ENCODE results near the gene LORICRIN. TPM values are rescaled to one million over a fixed set of nuclear protein-coding genes. Genes with fewer than 3 reads are reported as not detected.

LORICRIN gene
- not detected in 2 replicates for total RNA-seq (2012; rRNA removed)
- not detected in 2 replicates for polyA plus RNA-seq (2012; rRNA removed)
- not detected in 2 replicates for polyA plus RNA-seq (2012; cell fraction: cytosol; rRNA removed)
- not detected in 2 replicates for polyA plus RNA-seq (2012; cell fraction: nucleus; rRNA removed; ENCODE audit: low replicate concordance)
- not detected for Bru-seq, nascent RNA
- BruChase-seq, experiment 1, labeled RNA remaining after a 6-hour chase = not detected
- BruChase-seq, experiment 2, labeled RNA remaining after a 2-hour chase = not detected
- long read RNA-seq = 0 reads

GRCh38 chr1:153259387-153259786 is at the start of gene LORICRIN:
Gene LORICRIN (plus strand): TSS chr1:153259687. CDS start chr1:153260950, 1,263 bp downstream.
- H2BK15ac ChIP-seq (ENCODE audit: low read depth, low read length) = no peak within 1 kb of the TSS
- no peak within 1 kb of the TSS for H2AK9ac ChIP-seq (replicated peaks; ENCODE audit: low read depth, low read length, poor library complexity)
- no peak within 1 kb of the TSS for H4K5ac ChIP-seq (ENCODE audit: low read depth, low read length)
- BruUV-seq (replicated peaks) = no TSS peak
- intact Hi-C loops (cut with micrococcal nuclease) (no loop called here), dilution Hi-C loops (cut with HindIII; ENCODE audit: low sequenced_read_pairs, unreplicated experiment) (no loop called here), in situ Hi-C loops (cut with MboI; ENCODE audit: low sequenced_read_pairs) (no loop called here)
- no peaks in the 10 kb centered on the region for H3K79me1 ChIP-seq (ENCODE audit: low read depth in 1 of 2, low read length in 2 of 2)
- no peak within 1 kb of the TSS for H2BK120ac ChIP-seq (ENCODE audit: low read depth, low read length)
- no peak within 1 kb of the TSS for H3K18ac ChIP-seq (ENCODE audit: low read depth, low read length)
- H4K8ac ChIP-seq (ENCODE audit: low read depth in 2 of 2, low read length in 2 of 2) = no peak within 1 kb of the TSS
- no peaks in the 10 kb centered on the region for H4K20me1 ChIP-seq (ENCODE audit: insufficient read depth, low read length)
- H2BK5ac ChIP-seq (ENCODE audit: low read depth, low read length, poor library complexity, severe bottlenecking) = no peak within 1 kb of the TSS
- H2AK5ac ChIP-seq (ENCODE audit: low read depth, low read length) = no peak within 1 kb of the TSS
- H3K4me2 ChIP-seq (ENCODE audit: low read depth, low read length) = no peak within 1 kb of the TSS
- POLR2A ChIA-PET (ENCODE audit: unreplicated experiment) = no interaction called here
- H3K9me1 ChIP-seq (ENCODE audit: insufficient read depth, low read length) = no peaks in the 10 kb centered on the region
- H3K9ac ChIP-seq (ENCODE audit: low read depth, low read length) = no peak within 1 kb of the TSS
- H2AFZ ChIP-seq (replicated peaks; ENCODE audit: low read length, poor library complexity) = no peak within 1 kb of the TSS
- WGBS, 2 experiments (ENCODE audit: extremely low coverage in 2 of 2, insufficient read length in 1 of 2) = no CpG with 5 or more reads among the region's 3 CpGs
- H3K4me1 ChIP-seq (ENCODE audit: control insufficient read depth, insufficient read depth, low read length) = no peaks in the 10 kb centered on the region
- H3K4ac ChIP-seq (ENCODE audit: low read depth, low read length) = no peak within 1 kb of the TSS
- no peak within 1 kb of the TSS for H3K14ac ChIP-seq (replicated peaks; ENCODE audit: low read depth, low read length)
- peaks cover 27% of the 10 kb centered on the region for H3K27me3 ChIP-seq (ENCODE audit: control insufficient read depth, insufficient read depth, low read length)
- no peak within 1 kb of the TSS for H3K23ac ChIP-seq (ENCODE audit: low read depth, low read length)
- ATAC-seq (ENCODE audit: low read depth) (no peak), DNase-seq (no peak)
- TF ChIP-seq USF2 (IDR thresholded peaks at IDR 0.05; ENCODE audit: low read depth, low read length) (no peak), RFX5 (IDR thresholded peaks at IDR 0.05; ENCODE audit: low read depth, low read length) (no peak), SMC3 (IDR thresholded peaks at IDR 0.05; ENCODE audit: low read depth, low read length) (no peak), BHLHE40 (IDR thresholded peaks at IDR 0.05; ENCODE audit: low read depth, low read length) (no peak), CHD1 (IDR thresholded peaks at IDR 0.05; ENCODE audit: low read depth, low read length) (no peak)
- H3K36me3 ChIP-seq (ENCODE audit: control insufficient read depth, insufficient read depth, low read length) = no peaks in the 10 kb centered on the region
- no peak within 1 kb of the TSS for H4K91ac ChIP-seq (ENCODE audit: insufficient read depth, low read depth, low read length)
- no peak within 1 kb of the TSS for H2BK20ac ChIP-seq (ENCODE audit: low read depth, low read length)
- no peak within 1 kb of the TSS for H3K4me3 ChIP-seq (ENCODE audit: insufficient read depth, low read depth, low read length)
- no peak within 1 kb of the TSS for H3K27ac ChIP-seq (ENCODE audit: insufficient read depth, low read length)
- H3K56ac ChIP-seq (ENCODE audit: extremely low read depth, insufficient read depth, low read length) = no peak within 1 kb of the TSS
- CTCF ChIA-PET = no interaction called here
- no peaks in the 10 kb centered on the region for H3K9me3 ChIP-seq (ENCODE audit: control insufficient read depth, insufficient read depth, low read length)

Measured in IMR-90 (cell line).